Measurements from ENCODE around the gene NLK. TPM values are rescaled to one million over a fixed set of nuclear protein-coding genes. Genes with fewer than 3 reads are reported as not detected.

NLK gene
- total and polyA plus RNA-seq, 2 of the 4 experiments (the other 2 are of a cell fraction): 15.3 to 23.3 TPM

DNA sequence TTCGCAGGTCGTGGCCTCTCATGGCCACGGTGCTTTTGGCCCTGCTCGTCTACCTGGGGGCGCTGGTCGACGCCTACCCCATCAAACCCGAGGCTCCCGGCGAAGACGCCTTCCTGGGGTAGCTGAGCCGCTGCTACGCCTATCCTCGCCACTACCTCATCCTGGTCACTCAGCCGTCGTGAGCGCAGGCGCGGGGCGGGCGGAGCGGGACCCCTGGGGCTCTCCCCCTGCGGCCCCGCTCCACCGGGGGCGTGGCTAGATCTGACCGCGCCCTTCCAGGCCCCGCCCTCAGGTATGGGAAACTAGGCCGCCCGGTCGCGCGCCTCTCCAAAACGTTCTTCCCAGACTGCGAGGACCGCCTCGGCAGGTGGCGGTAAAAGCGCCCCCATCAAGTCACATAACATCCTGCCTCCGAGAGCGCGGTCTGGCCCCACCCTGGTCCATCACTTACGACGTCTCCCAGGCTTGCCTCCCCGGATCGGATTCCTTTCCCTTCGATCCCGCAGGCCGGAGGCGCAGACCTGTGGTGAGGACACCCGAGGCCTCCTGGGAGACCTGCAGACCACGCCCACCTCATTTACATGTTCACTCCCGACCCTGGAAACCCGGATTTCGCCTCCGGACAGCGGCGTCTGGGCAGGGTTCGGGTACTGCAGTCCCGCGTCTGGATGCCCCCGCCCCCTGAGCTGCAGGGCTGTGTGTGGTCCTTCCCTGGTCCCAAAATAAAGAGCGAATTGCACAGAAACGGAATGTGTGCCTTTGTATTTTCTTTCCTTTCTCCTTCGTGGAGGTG is 185.0 kb downstream of the NLK start:
- dilution Hi-C loops (cut with HindIII; ENCODE audit: low sequenced_read_pairs, unreplicated experiment) (no loop called here), in situ Hi-C loops (cut with MboI; ENCODE audit: low sequenced_read_pairs) (no loop called here), intact Hi-C loops (cut with micrococcal nuclease) (no loop called here)
- Histone ChIP-seq H3K56ac (ENCODE audit: extremely low read depth, insufficient read depth, low read length) (no peak overlapping the region), H3K9ac (ENCODE audit: low read depth, low read length) (no peak overlapping the region), H2BK15ac (ENCODE audit: low read depth, low read length) (no peak overlapping the region), H3K14ac (replicated peaks; ENCODE audit: low read depth, low read length) (no peak overlapping the region), H3K9me3 (ENCODE audit: control insufficient read depth, insufficient read depth, low read length) (no peaks in the 10 kb centered on the region), H3K4me1 (ENCODE audit: control insufficient read depth, insufficient read depth, low read length) (peaks cover 3% of the 10 kb centered on the region; the same call in 1 of the 2 replicates), H3K23ac (ENCODE audit: low read depth, low read length) (no peak overlapping the region), H3K18ac (ENCODE audit: low read depth, low read length) (no peak overlapping the region), H4K8ac (ENCODE audit: low read depth in 2 of 2, low read length in 2 of 2) (no peak overlapping the region), H4K20me1 (ENCODE audit: insufficient read depth, low read length) (no peaks in the 10 kb centered on the region), H2AK5ac (ENCODE audit: low read depth, low read length) (no peak overlapping the region), H4K91ac (ENCODE audit: insufficient read depth, low read depth, low read length) (no peak overlapping the region), H3K79me1 (ENCODE audit: low read depth in 1 of 2, low read length in 2 of 2) (no peaks in the 10 kb centered on the region), H4K5ac (ENCODE audit: low read depth, low read length) (no peak overlapping the region), H3K36me3 (ENCODE audit: control insufficient read depth, insufficient read depth, low read length) (no peaks in the 10 kb centered on the region), H3K4ac (ENCODE audit: low read depth, low read length) (no peak overlapping the region), H3K27ac (ENCODE audit: insufficient read depth, low read length) (no peak overlapping the region), H3K4me3 (ENCODE audit: insufficient read depth, low read depth, low read length) (peak overlapping the region; percentile 52), H3K27me3 (ENCODE audit: control insufficient read depth, insufficient read depth, low read length) (peaks cover 38% of the 10 kb centered on the region), H2AFZ (replicated peaks; ENCODE audit: low read length, poor library complexity) (peak overlapping the region; percentile 87), H2BK20ac (ENCODE audit: low read depth, low read length) (no peak overlapping the region), H2BK120ac (ENCODE audit: low read depth, low read length) (no peak overlapping the region), H2AK9ac (replicated peaks; ENCODE audit: low read depth, low read length, poor library complexity) (peak overlapping the region; percentile 55), H2BK5ac (ENCODE audit: low read depth, low read length, poor library complexity, severe bottlenecking) (no peak overlapping the region), H3K9me1 (ENCODE audit: insufficient read depth, low read length) (peaks cover 4% of the 10 kb centered on the region; the same call in 1 of the 2 replicates), H3K4me2 (ENCODE audit: low read depth, low read length) (peak overlapping the region; percentile 93)
- BruUV-seq (replicated peaks): no TSS peak
- DNase-seq (no peak), ATAC-seq (ENCODE audit: low read depth) (peak; percentile 60)
- ChIA-PET CTCF (no interaction called here), POLR2A (ENCODE audit: unreplicated experiment) (no interaction called here)
- 10% methylated on average over 15 of the region's 66 CpGs; no CpG with 5 or more reads in 1 of the 2 experiments for WGBS, 2 experiments (ENCODE audit: extremely low coverage in 2 of 2, insufficient read length in 1 of 2)
- TF ChIP-seq RFX5 (IDR thresholded peaks at IDR 0.05; ENCODE audit: low read depth, low read length): no peak
- no peak for TF ChIP-seq MAZ (IDR thresholded peaks at IDR 0.05; ENCODE audit: borderline replicate concordance, low read depth, low read length)
- no peak for TF ChIP-seq MXI1 (IDR thresholded peaks at IDR 0.05; ENCODE audit: borderline replicate concordance, low read depth, low read length)
- no peak for TF ChIP-seq POLR2A (IDR thresholded peaks at IDR 0.05; ENCODE audit: low read depth, low read length)
- TF ChIP-seq, protein P1, sequence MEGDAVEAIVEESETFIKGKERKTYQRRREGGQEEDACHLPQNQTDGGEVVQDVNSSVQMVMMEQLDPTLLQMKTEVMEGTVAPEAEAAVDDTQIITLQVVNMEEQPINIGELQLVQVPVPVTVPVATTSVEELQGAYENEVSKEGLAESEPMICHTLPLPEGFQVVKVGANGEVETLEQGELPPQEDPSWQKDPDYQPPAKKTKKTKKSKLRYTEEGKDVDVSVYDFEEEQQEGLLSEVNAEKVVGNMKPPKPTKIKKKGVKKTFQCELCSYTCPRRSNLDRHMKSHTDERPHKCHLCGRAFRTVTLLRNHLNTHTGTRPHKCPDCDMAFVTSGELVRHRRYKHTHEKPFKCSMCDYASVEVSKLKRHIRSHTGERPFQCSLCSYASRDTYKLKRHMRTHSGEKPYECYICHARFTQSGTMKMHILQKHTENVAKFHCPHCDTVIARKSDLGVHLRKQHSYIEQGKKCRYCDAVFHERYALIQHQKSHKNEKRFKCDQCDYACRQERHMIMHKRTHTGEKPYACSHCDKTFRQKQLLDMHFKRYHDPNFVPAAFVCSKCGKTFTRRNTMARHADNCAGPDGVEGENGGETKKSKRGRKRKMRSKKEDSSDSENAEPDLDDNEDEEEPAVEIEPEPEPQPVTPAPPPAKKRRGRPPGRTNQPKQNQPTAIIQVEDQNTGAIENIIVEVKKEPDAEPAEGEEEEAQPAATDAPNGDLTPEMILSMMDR (conservative IDR thresholded peaks at IDR 0.05; ENCODE audit: low read depth, low read length): no peak

Data from IMR-90 (cell line).